NCI-H748 (cell line): ENCODE measurements around the gene RBM48.
"Not testable (repeated sequence)": the region's sequence is repeated elsewhere in the genome, so short reads cannot be mapped to it uniquely, and the experiment has no call there.

Experiments
- DNase-seq: peaks from one replicate; lab custom pipeline; 2025; ENCODE audit not compliant: unreplicated experiment; lab: John Stamatoyannopoulos, UW

The RBM48 gene

GRCh38 chr7:92543542-92543941 lies 14.9 kb downstream of the RBM48 start:
- not testable (repeated sequence) for DNase-seq

- not testable (repeated sequence) for DNase-seq
Observed at GRCh38 chr7:92545116-92545515, 16.5 kb downstream of the RBM48 start.

GRCh38 chr7:92546856-92547497 lies 18.4 kb downstream of the RBM48 start:
- no peak for DNase-seq

- DNase-seq: no peak
Observed at GRCh38 chr7:92547579-92547978, 19.0 kb downstream of the RBM48 start.

- no peak for DNase-seq
Observed at GRCh38 chr7:92550194-92550593, 21.6 kb downstream of the RBM48 start.

GRCh38 chr7:92557249-92557648 lies 28.7 kb downstream of the RBM48 start:
- no peak for DNase-seq

GRCh38 chr7:92557808-92558362 lies 29.3 kb downstream of the RBM48 start:
- no peak for DNase-seq

- no peak for DNase-seq
Observed at GRCh38 chr7:92560602-92561001, 32.0 kb downstream of the RBM48 start.

- no peak for DNase-seq
Observed at GRCh38 chr7:92563345-92563744, 34.8 kb downstream of the RBM48 start.

- no peak for DNase-seq
Observed at GRCh38 chr7:92567460-92567859, 38.9 kb downstream of the RBM48 start.

- no peak for DNase-seq
Observed at GRCh38 chr7:92569137-92569536, 40.5 kb downstream of the RBM48 start.

- DNase-seq: no peak
Observed at GRCh38 chr7:92576296-92576695, 47.7 kb downstream of the RBM48 start.

GRCh38 chr7:92582948-92583347 lies 54.4 kb downstream of the RBM48 start:
- DNase-seq: no peak

- DNase-seq: peak; percentile 78
Observed at GRCh38 chr7:92584953-92585352, 56.4 kb downstream of the RBM48 start.

GRCh38 chr7:92586403-92586802 lies 57.8 kb downstream of the RBM48 start:
- no peak for DNase-seq

GRCh38 chr7:92586841-92587240 lies 58.2 kb downstream of the RBM48 start:
- DNase-seq: no peak
